ENCODE data around the gene LGI2.

GRCh38 chr4:25065932-25066590, 35.3 kb upstream of the LGI2 start:
- TF ChIP-seq REST (IDR thresholded peaks at IDR 0.05; ENCODE audit: low read depth, low read length) (no peak), NFIC (IDR thresholded peaks at IDR 0.05; ENCODE audit: borderline replicate concordance) (no peak)

Measured in SK-N-SH (cell line).